GM18502 (cell line): ENCODE measurements around the gene LTA.
A peak's percentile ranks its signal among the peaks of the same experiment; 100 is the strongest.

Experiments
- ATAC-seq: cut with Tn5 transposase; IDR thresholded peaks from one replicate; pipeline ENCODE4 v1.9.1; 2021; ENCODE audit warnings: mild to moderate bottlenecking; ENCODE audit not compliant: unreplicated experiment, poor library complexity

Gene LTA

GRCh38 chr6:31568537-31568961 is 3.5 kb upstream of the LTA start:
- ATAC-seq, result peak; percentile 68

GRCh38 chr6:31569861-31570536 is 2.1 kb upstream of the LTA start:
- ATAC-seq, result no peak

GRCh38 chr6:31573239-31574105 is 1.4 kb downstream of the LTA start:
- no peak for ATAC-seq

GRCh38 chr6:31574106-31575061 is 2.3 kb downstream of the LTA start:
- no peak for ATAC-seq

GRCh38 chr6:31575335-31575901 is 3.3 kb downstream of the LTA start, which contains the start of gene TNF:
Gene TNF (plus strand): TSS chr6:31575565. CDS start chr6:31575742, 177 bp downstream.
- no peak for ATAC-seq

GRCh38 chr6:31575952-31576685 is 4.0 kb downstream of the LTA start:
- ATAC-seq, result no peak

- ATAC-seq, result no peak
Measured at GRCh38 chr6:31576897-31577578, 4.9 kb downstream of the LTA start.

- ATAC-seq, result no peak
Measured at GRCh38 chr6:31577579-31577966, 5.5 kb downstream of the LTA start.

GRCh38 chr6:31578184-31579118 is 6.4 kb downstream of the LTA start:
- ATAC-seq, result no peak

GRCh38 chr6:31579119-31579505 is 7.0 kb downstream of the LTA start:
- ATAC-seq, result no peak

GRCh38 chr6:31579546-31580437 is 7.7 kb downstream of the LTA start:
- ATAC-seq, result no peak

- no peak for ATAC-seq
Measured at GRCh38 chr6:31580438-31580740, 8.3 kb downstream of the LTA start.

- peak; percentile 52 for ATAC-seq
Measured at GRCh38 chr6:31580807-31581433, 8.8 kb downstream of the LTA start.

- no peak for ATAC-seq
Measured at GRCh38 chr6:31581434-31582229, 9.5 kb downstream of the LTA start.

- no peak for ATAC-seq
Measured at GRCh38 chr6:31582230-31582643, 10.1 kb downstream of the LTA start, which contains the start of gene LTB. Gene LTB (minus strand): TSS chr6:31582424. CDS start chr6:31582417, 7 bp downstream.

GRCh38 chr6:31585491-31585890 is 13.4 kb downstream of the LTA start:
- ATAC-seq, result no peak
